HG03378 (cell line): ENCODE data around the gene FRRS1L.
A peak's percentile ranks its signal among the peaks of the same experiment; 100 is the strongest.
"Not testable (repeated sequence)": the region's sequence is repeated elsewhere in the genome, so short reads cannot be mapped to it uniquely, and the experiment has no call there.

Experiments
- ATAC-seq: cut with Tn5 transposase; IDR thresholded peaks from one replicate; pipeline ENCODE4 v1.9.1; 2021; ENCODE audit warnings: mild to moderate bottlenecking, moderate library complexity; ENCODE audit not compliant: unreplicated experiment

FRRS1L gene

GRCh38 chr9:109133533-109133932, 33.5 kb downstream of the FRRS1L start:
- ATAC-seq = no peak

GRCh38 chr9:109132567-109133021, 34.5 kb downstream of the FRRS1L start:
- no peak for ATAC-seq

- no peak for ATAC-seq
Measured at GRCh38 chr9:109129470-109130197, 37.4 kb downstream of the FRRS1L start.

GRCh38 chr9:109126671-109127070, 40.4 kb downstream of the FRRS1L start:
- not testable (repeated sequence) for ATAC-seq

- no peak for ATAC-seq
Measured at GRCh38 chr9:109124121-109124520, 42.9 kb downstream of the FRRS1L start.

GRCh38 chr9:109122726-109123621, 44.1 kb downstream of the FRRS1L start:
- no peak for ATAC-seq

- no peak for ATAC-seq
Measured at GRCh38 chr9:109121232-109121796, 45.7 kb downstream of the FRRS1L start.

- ATAC-seq = no peak
Measured at GRCh38 chr9:109120204-109120789, 46.8 kb downstream of the FRRS1L start.

- ATAC-seq = peak; percentile 90
Measured at GRCh38 chr9:109119439-109120203, 47.4 kb downstream of the FRRS1L start, which contains the start of gene TMEM245. TSS of gene TMEM245 (minus strand) at chr9:109119947. CDS start at chr9:109119913, 34 bp downstream.

- ATAC-seq = no peak
Measured at GRCh38 chr9:109118808-109119438, 48.1 kb downstream of the FRRS1L start.

GRCh38 chr9:109117856-109118807, 48.9 kb downstream of the FRRS1L start:
- ATAC-seq = no peak

- ATAC-seq = no peak
Measured at GRCh38 chr9:109115931-109116526, 51.0 kb downstream of the FRRS1L start.

GRCh38 chr9:109114670-109115069, 52.4 kb downstream of the FRRS1L start:
- ATAC-seq = no peak

- no peak for ATAC-seq
Measured at GRCh38 chr9:109113892-109114609, 53.0 kb downstream of the FRRS1L start.

- no peak for ATAC-seq
Measured at GRCh38 chr9:109113254-109113653, 53.8 kb downstream of the FRRS1L start.

GRCh38 chr9:109110329-109111021, 56.6 kb downstream of the FRRS1L start:
- ATAC-seq = peak; percentile 67

GRCh38 chr9:109109967-109110328, 57.1 kb downstream of the FRRS1L start:
- ATAC-seq = no peak
